Adrenal gland (tissue), 12 donors: ENCODE results near the gene CEP128. TPM values are rescaled to one million over a fixed set of nuclear protein-coding genes. Genes with fewer than 3 reads are reported as not detected.

Experiments
- DNase-seq, 7 donors: peaks; one replicate each; pipeline ENCODE4 v3.0.0-alpha.2; 2019 to 2020
- H3K27ac ChIP-seq, 5 donors: fragments of 200-600 bp; sonication (generic) in 4 of 5; 1 replicate in 3 of 5; 2 replicates in 2 of 5; pipeline versions ENCODE4 v1.5.1 to v1.8.0; 2016 to 2020; ENCODE audit warnings: mild to moderate bottlenecking in 1 of 5
- H3K27me3 ChIP-seq: fragments of 200-600 bp; 2 replicates; pipeline ENCODE4 v1.8.0; 2021
- H3K36me3 ChIP-seq, 2 donors: fragments of 200-600 bp; replicated peaks in 1 of 2; 1 replicate in 1 of 2; 2 replicates in 1 of 2; pipeline versions ENCODE4 v1.5.1 to v1.8.0; 2018 to 2022
- H3K4me1 ChIP-seq, 2 donors: fragments of 200-600 bp; replicated peaks in 1 of 2; 1 replicate in 1 of 2; 2 replicates in 1 of 2; pipeline versions ENCODE4 v1.5.1 to v1.8.0; 2018 to 2021
- H3K4me3 ChIP-seq, 4 donors: fragments of 200-600 bp; sonication (generic) in 3 of 4; one replicate each; pipeline ENCODE4 v1.5.1; 2016 to 2018
- H3K9me3 ChIP-seq, 3 donors: fragments of 200-600 bp; sonication (generic) in 1 of 3; replicated peaks in 1 of 3; 1 replicate in 2 of 3; 2 replicates in 1 of 3; pipeline versions ENCODE4 v1.5.1 to v1.8.0; 2016 to 2021
- POLR2A ChIP-seq, 2 donors: fragments of 450-650 bp; IDR thresholded peaks; one replicate each; pipeline ENCODE4 v1.6.1; 2017; ENCODE audit warnings: antibody characterized with exemption in 2 of 2, mild to moderate bottlenecking in 2 of 2, moderate library complexity in 1 of 2
- WGBS, 4 donors: extraction: QIAGEN DNeasy Blood & Tissue Kit in 2 of 4; methylation state at CpG; one replicate each; pipeline versions ENCODE4 v1.1.5 to v1.1.7; 2013 to 2017; 5-methylcytosine and 5-hydroxymethylcytosine counted together
- intact Hi-C, 2 donors: fragments of 100-400 bp; cut with DNase I; formaldehyde crosslinking; loops; one replicate each; pipeline versions ENCODE4 v1.14.1 to v1.15.0; 2022 to 2023
- polyA plus RNA-seq, 3 donors: library from polyadenylated mRNA; stranded (reverse); fragments of 200-250 nt in 2 of 3; fragments of 350-450 nt in 1 of 3; fragmentation: Illumina TruSeq in 1 of 3; extraction: RNeasy Lipid Tissue Mini Kit (QIAGEN cat#74804) in 1 of 3; gene quantifications; one replicate each; pipeline ENCODE4 v1.2.3, GENCODE V29; 2013 to 2014
- total RNA-seq, 9 donors: library from RNA; depleted of rRNA in 4 of 9; stranded (reverse); fragments of >200 nt in 4 of 9; fragments of 120-200 nt in 1 of 9; fragmentation: NEBNext Ultra II Directional in 1 of 9; extraction: Animal tissue kit (Norgen Biotek cat#: 25700) in 1 of 9; gene quantifications; one replicate each; pipeline versions ENCODE4 v1.1.0 to v1.2.4, GENCODE V29; 2013 to 2023
- TF ChIP-seq, protein P1 (sequence below), 6 experiments: fragments of 450-650 bp in 4 of 6; fragments of 200-600 bp in 2 of 6; sonication (generic) in 1 of 6; IDR thresholded peaks; 1 replicate in 5 of 6; 2 replicates in 1 of 6; pipeline versions ENCODE4 v1.5.1 to v1.8.0; 2016 to 2021; ENCODE audit warnings: antibody characterized with exemption in 6 of 6, mild to moderate bottlenecking in 2 of 6, moderate library complexity in 1 of 6
- donor health status: healthy with polysubstance abuse.
- donor health status: Bipolar disorder and iron deficiency.
- donor health status: DM: yes; HTN: yes; CAD: no.
- donor health status: DM: no; HTN: no; CAD: no.
- donor health status: DM: no; HTN: no; CAD: no.
- donor health status: DM: yes; HTN: yes; CAD: no.

The CEP128 gene
- total and polyA plus RNA-seq, 12 donors, result 1.1 to 5.2 (median 3.1) TPM

DNA sequence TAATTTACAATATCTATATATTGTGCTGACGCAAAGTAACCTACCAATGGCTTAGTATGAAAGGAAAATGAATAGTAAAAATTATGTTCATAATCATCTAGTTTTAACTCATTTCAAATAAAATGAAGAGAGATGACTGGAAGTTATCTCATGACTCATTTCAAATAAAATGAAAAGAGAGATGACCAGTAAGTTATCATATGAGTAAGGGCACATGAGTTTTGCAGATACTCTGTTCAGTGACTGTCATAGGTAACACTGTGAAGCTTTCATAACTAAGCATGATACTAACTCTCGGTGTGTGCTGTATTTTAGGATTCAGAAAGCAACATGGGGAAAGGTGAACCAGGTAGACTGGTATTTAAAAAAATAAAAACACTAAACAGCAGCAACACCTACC is 365.8 kb downstream of the CEP128 start:
- WGBS, 4 donors, result 94 to 98% (median 96%) methylated on average over 2 of the region's 2 CpGs
- H3K9me3 ChIP-seq, result no peaks in the 10 kb centered on the region
- no peaks in the 10 kb centered on the region for H3K27me3 ChIP-seq
- H3K36me3 ChIP-seq, result no peaks in the 10 kb centered on the region
- intact Hi-C loops, result no loop called here
- no peak overlapping the region for H3K4me3 ChIP-seq
- TF ChIP-seq, protein P1, sequence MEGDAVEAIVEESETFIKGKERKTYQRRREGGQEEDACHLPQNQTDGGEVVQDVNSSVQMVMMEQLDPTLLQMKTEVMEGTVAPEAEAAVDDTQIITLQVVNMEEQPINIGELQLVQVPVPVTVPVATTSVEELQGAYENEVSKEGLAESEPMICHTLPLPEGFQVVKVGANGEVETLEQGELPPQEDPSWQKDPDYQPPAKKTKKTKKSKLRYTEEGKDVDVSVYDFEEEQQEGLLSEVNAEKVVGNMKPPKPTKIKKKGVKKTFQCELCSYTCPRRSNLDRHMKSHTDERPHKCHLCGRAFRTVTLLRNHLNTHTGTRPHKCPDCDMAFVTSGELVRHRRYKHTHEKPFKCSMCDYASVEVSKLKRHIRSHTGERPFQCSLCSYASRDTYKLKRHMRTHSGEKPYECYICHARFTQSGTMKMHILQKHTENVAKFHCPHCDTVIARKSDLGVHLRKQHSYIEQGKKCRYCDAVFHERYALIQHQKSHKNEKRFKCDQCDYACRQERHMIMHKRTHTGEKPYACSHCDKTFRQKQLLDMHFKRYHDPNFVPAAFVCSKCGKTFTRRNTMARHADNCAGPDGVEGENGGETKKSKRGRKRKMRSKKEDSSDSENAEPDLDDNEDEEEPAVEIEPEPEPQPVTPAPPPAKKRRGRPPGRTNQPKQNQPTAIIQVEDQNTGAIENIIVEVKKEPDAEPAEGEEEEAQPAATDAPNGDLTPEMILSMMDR (IDR thresholded peaks at IDR 0.05), result no peak
- TF ChIP-seq POLR2A (IDR thresholded peaks at IDR 0.05), result no peak
- no peak overlapping the region for H3K27ac ChIP-seq
- H3K4me1 ChIP-seq, result no peaks in the 10 kb centered on the region
- DNase-seq, result no peak

DNA sequence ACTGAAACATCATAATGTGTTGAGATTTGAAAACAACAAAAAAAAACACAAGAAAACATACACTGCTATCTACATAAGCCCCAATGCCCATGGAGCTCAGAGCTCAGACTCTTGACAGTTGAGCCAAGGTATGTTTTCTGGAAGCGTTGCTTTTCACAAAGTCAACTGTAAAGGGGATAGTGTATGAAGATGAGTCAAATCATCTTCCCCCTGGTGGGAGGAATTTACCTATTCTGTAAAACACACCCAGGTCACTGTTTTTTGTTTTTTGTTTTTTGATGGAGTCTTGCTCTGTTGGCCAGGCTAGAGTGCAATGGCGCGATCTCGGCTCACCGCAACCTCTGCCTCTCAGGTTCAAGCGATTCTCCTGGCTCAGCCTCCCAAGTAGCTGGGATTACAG is 368.9 kb downstream of the CEP128 start:
- H3K27ac ChIP-seq, result no peak overlapping the region
- intact Hi-C loops, result no loop called here
- H3K27me3 ChIP-seq, result no peaks in the 10 kb centered on the region
- H3K4me1 ChIP-seq, result no peaks in the 10 kb centered on the region
- no peak overlapping the region for H3K4me3 ChIP-seq
- 97 to 99% (median 98%) methylated on average over 6 of the region's 6 CpGs for WGBS, 4 donors
- TF ChIP-seq, protein P1 (IDR thresholded peaks at IDR 0.05), result no peak
- TF ChIP-seq POLR2A (IDR thresholded peaks at IDR 0.05), result no peak
- no peaks in the 10 kb centered on the region for H3K9me3 ChIP-seq
- H3K36me3 ChIP-seq, result no peaks in the 10 kb centered on the region
- no peak for DNase-seq

DNA sequence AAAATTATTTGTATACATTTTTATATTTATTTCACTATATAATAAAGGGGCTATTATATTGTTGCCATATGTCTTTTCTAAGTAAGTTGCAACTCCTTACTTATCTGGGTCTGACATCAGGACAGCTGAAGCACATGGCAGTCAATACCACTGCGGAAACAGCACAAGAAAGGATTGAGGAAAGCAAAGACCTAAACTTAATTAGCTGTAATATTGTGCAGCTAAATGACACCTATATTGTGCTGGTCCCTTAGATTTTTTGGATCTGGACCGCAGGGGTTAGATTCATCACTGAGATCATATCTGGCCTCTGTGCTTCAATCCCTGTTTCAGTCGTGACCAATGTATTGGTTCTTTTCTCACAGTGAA is 370.6 kb downstream of the CEP128 start:
- Histone ChIP-seq H3K27ac (no peak overlapping the region), H3K36me3 (no peaks in the 10 kb centered on the region), H3K9me3 (no peaks in the 10 kb centered on the region), H3K4me1 (no peaks in the 10 kb centered on the region), H3K27me3 (no peaks in the 10 kb centered on the region), H3K4me3 (no peak overlapping the region)
- intact Hi-C loops, result no loop called here
- TF ChIP-seq, protein P1 (IDR thresholded peaks at IDR 0.05), result no peak
- TF ChIP-seq POLR2A (IDR thresholded peaks at IDR 0.05), result no peak
- DNase-seq, result no peak
- 88 to 97% (median 91%) methylated on average over 3 of the region's 3 CpGs for WGBS, 4 donors

DNA sequence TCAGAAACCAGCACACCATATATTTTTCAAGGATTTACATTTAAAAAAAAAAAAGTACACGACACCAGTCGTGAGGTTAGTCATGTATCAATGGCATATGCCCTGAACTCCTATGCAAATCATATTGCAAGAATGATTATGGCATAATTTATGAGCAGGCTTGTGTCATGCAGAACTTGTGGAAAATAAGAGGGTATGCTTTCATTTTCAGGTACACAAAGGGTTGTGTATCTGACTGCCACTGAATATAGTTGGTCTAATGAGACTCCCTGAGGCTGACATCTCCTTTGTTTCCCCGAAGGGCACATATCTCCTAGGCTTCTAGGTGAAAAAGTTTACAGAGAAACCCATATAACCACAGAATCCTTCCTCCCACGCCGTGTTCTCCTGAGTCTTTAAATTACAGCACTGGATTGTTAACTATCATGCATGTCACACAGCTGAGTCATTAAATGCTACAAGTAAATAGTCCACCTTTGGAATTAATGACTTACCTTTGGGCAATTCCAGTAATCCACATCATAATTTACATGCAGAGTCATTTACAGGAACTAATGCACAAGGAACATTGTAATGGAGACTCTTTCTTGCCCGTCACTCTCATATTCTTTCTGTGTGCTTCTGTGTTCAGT is 373.5 kb downstream of the CEP128 start:
- no peak for DNase-seq
- WGBS, 4 donors, result 77 to 93% (median 88%) methylated on average over 6 of the region's 6 CpGs
- no peaks in the 10 kb centered on the region for H3K4me1 ChIP-seq
- TF ChIP-seq, protein P1 (IDR thresholded peaks at IDR 0.05), result no peak
- TF ChIP-seq POLR2A (IDR thresholded peaks at IDR 0.05), result no peak
- no peaks in the 10 kb centered on the region for H3K27me3 ChIP-seq
- intact Hi-C loops, result no loop called here
- H3K9me3 ChIP-seq, result no peaks in the 10 kb centered on the region
- no peak overlapping the region for H3K4me3 ChIP-seq
- H3K36me3 ChIP-seq, result no peaks in the 10 kb centered on the region
- H3K27ac ChIP-seq, result no peak overlapping the region
